K562 (cell line): ENCODE results near the gene ZNF521. TPM values are rescaled to one million over a fixed set of nuclear protein-coding genes. Genes with fewer than 3 reads are reported as not detected.

ENCODE experiments used
- ATAC-seq: fragments of 200-7000 bp; cut with Tn5 transposase; 3 replicates; pipeline ENCODE4 v1.9.1; 2020; ENCODE audit warnings: moderate library complexity
- BruUV-seq: library from RNA; stranded (reverse); fragments of 400-500 nt; replicated peaks from 2 replicates; lab custom pipeline; 2021; lab: Mats Ljungman, UMichigan
- CTCF ChIA-PET: fragments of 300-600 bp; formaldehyde crosslinking; extraction: SDS; loops from one replicate; lab custom pipeline; 2021; ENCODE audit warnings: low intra/inter-chr PET ratio; lab: Yijun Ruan, JAX
- POLR2A ChIA-PET: fragments of 300-600, 350-650 bp; sonication (Branson Sonifier 250); formaldehyde crosslinking; extraction: SDS; loops from one replicate; lab custom pipeline; 2021; ENCODE audit warnings: antibody characterized with exemption, inconsistent platforms; lab: Yijun Ruan, JAX
- DNase-seq, 4 experiments: peaks; one replicate each; pipeline versions ENCODE4 v3.0.0 to v3.0.0-alpha.2; 2011 to 2018; ENCODE audit warnings: low spot score in 3 of 4, mixed read lengths in 3 of 4; ENCODE audit errors: extremely low read depth in 1 of 4
- FAIRE-seq: peaks from 2 replicates; lab custom pipeline; 2011; peaks lifted over from hg19 to GRCh38; lab: Jason Lieb, UNC
- H2AFZ ChIP-seq: 2 replicates; pipeline ENCODE4 v1.6.0; 2011; ENCODE audit warnings: low read depth, low read length, control low read depth, inconsistent platforms
- H3K27ac ChIP-seq: fragments of 200-600 bp; 3 replicates; pipeline ENCODE4 v1.8.0; 2011; ENCODE audit warnings: low read depth, mild to moderate bottlenecking, control low read depth, inconsistent platforms, low read length, moderate library complexity, mixed read lengths; ENCODE audit errors: extremely low read depth
- H3K27me3 ChIP-seq, 2 experiments: fragments of 300-600 bp in 1 of 2; 2 replicates in 1 of 2; 3 replicates in 1 of 2; pipeline versions ENCODE4 v1.6.0 to v1.8.0; 2011; ENCODE audit warnings: inconsistent platforms in 2 of 2, low read length in 2 of 2, mild to moderate bottlenecking in 1 of 2, mixed read lengths in 1 of 2, moderate library complexity in 1 of 2; ENCODE audit not compliant: control insufficient read depth in 2 of 2, insufficient read depth in 2 of 2
- H3K36me3 ChIP-seq: fragments of 300-600 bp; 3 replicates; pipeline ENCODE4 v1.8.0; 2011; ENCODE audit warnings: mild to moderate bottlenecking, low read length, inconsistent platforms; ENCODE audit not compliant: control insufficient read depth, insufficient read depth
- H3K4me1 ChIP-seq, 2 experiments: fragments of 200-600 bp in 1 of 2; replicated peaks in 1 of 2; 2 replicates in 1 of 2; 3 replicates in 1 of 2; pipeline versions ENCODE4 v1.5.1 to v1.8.0; 2011; ENCODE audit warnings: inconsistent platforms in 2 of 2, low read length in 2 of 2, mild to moderate bottlenecking in 1 of 2, mixed read lengths in 1 of 2, moderate library complexity in 1 of 2; ENCODE audit not compliant: control insufficient read depth in 2 of 2, insufficient read depth in 2 of 2
- H3K4me2 ChIP-seq: 2 replicates; pipeline ENCODE4 v1.6.1; 2011; ENCODE audit warnings: low read length, control low read depth, inconsistent platforms, mixed read lengths; ENCODE audit not compliant: insufficient read depth
- H3K4me3 ChIP-seq: fragments of 200-600 bp; sonication (generic), shearing (Covaris generic); 2 replicates; pipeline ENCODE4 v1.5.1; 2016; ENCODE audit warnings: control low read depth, inconsistent platforms
- H3K79me2 ChIP-seq: fragments of 200-600 bp; 3 replicates; pipeline ENCODE4 v1.8.0; 2011; ENCODE audit warnings: low read length, inconsistent platforms; ENCODE audit not compliant: control insufficient read depth, insufficient read depth
- H3K9ac ChIP-seq, 2 experiments: 2 replicates each; pipeline versions ENCODE4 v1.6.0 to v1.6.1; 2011; ENCODE audit warnings: low read depth in 2 of 2, low read length in 2 of 2, control low read depth in 1 of 2, inconsistent platforms in 1 of 2, mild to moderate bottlenecking in 1 of 2, mixed read lengths in 1 of 2; ENCODE audit not compliant: insufficient read depth in 1 of 2
- H3K9me1 ChIP-seq: one replicate; pipeline ENCODE4 v1.6.0; 2011; ENCODE audit warnings: inconsistent platforms, mild to moderate bottlenecking, low read length, moderate library complexity; ENCODE audit not compliant: control insufficient read depth, insufficient read depth
- H3K9me3 ChIP-seq: replicated peaks from 2 replicates; pipeline ENCODE4 v1.5.1; 2011; ENCODE audit warnings: low read depth, low read length, inconsistent platforms; ENCODE audit not compliant: control insufficient read depth, insufficient read depth
- H4K20me1 ChIP-seq: replicated peaks from 2 replicates; pipeline ENCODE4 v1.6.1; 2011; ENCODE audit warnings: low read length, inconsistent platforms, mixed read lengths; ENCODE audit not compliant: control insufficient read depth, insufficient read depth
- ARID3A ChIP-seq: IDR thresholded peaks from 2 replicates; pipeline ENCODE4 v1.6.1; 2012; ENCODE audit warnings: low read depth, low read length, improper control_type of control experiment, borderline replicate concordance
- ARNT ChIP-seq, 2 experiments: fragments of 450-650 bp; IDR thresholded peaks; 2 replicates each; pipeline ENCODE4 v1.6.1; 2016; ENCODE audit warnings: mild to moderate bottlenecking in 1 of 2
- HNRNPH1 ChIP-seq: fragments of 200-400 bp; formaldehyde crosslinking; optimal IDR thresholded peaks from 2 replicates; pipeline ENCODE3; 2017; ENCODE audit warnings: low read depth, mild to moderate bottlenecking, low read length, moderate library complexity
- HSF4 ChIP-seq: fragments of 250-450 bp; sonication (Bioruptor Pico); IDR thresholded peaks from 2 replicates; pipeline ENCODE4 v2.1.2; 2022; ENCODE audit warnings: mild to moderate bottlenecking, moderate library complexity, borderline replicate concordance
- MLLT1 ChIP-seq, 2 experiments: fragments of 450-650 bp; IDR thresholded peaks; 2 replicates each; pipeline ENCODE4 v1.6.1; 2016
- PML ChIP-seq: IDR thresholded peaks from 2 replicates; pipeline ENCODE4 v1.6.1; 2012; ENCODE audit warnings: low read length, inconsistent platforms
- RBM17 ChIP-seq: fragments of 200-400 bp; formaldehyde crosslinking; IDR thresholded peaks from 2 replicates; pipeline ENCODE4 v1.6.1; 2017; ENCODE audit warnings: low read depth, mild to moderate bottlenecking, low read length, borderline replicate concordance
- RBM22 ChIP-seq: fragments of 200-400 bp; formaldehyde crosslinking; IDR thresholded peaks from 2 replicates; pipeline ENCODE4 v1.6.1; 2018; ENCODE audit warnings: low read length, low read depth; ENCODE audit not compliant: poor library complexity, severe bottlenecking
- TCF7L2 ChIP-seq: fragments of 150-350 bp; IDR thresholded peaks from 2 replicates; pipeline ENCODE4 v1.6.1; 2016; ENCODE audit warnings: low read depth, mild to moderate bottlenecking, low read length, moderate library complexity
- ZNF134 ChIP-seq: fragments of 250-450 bp; sonication (Bioruptor Pico); conservative IDR thresholded peaks from 2 replicates; pipeline ENCODE4 v1.4.0; 2020
- WGBS: fragments of 100-300 bp; shearing (Covaris generic); methylation state at CpG from one replicate; pipeline ENCODE4 v1.1.6; 2016; ENCODE audit warnings: low coverage, mixed read lengths; ENCODE audit not compliant: insufficient coverage; ENCODE audit errors: missing lambda C conversion rate; 5-methylcytosine and 5-hydroxymethylcytosine counted together
- in situ Hi-C: fragments of 300-500 bp; cut with MboI; formaldehyde crosslinking; loops from 4 replicates; pipeline ENCODE4 v1.15.0; 2018; ENCODE audit warnings: inconsistent platforms, mixed read lengths
- intact Hi-C: fragments of 100-400 bp; cut with micrococcal nuclease; formaldehyde crosslinking; loops from 2 replicates; pipeline ENCODE4 v1.14.2; 2022
- polyA plus RNA-seq, 8 experiments: library from polyadenylated mRNA; depleted of rRNA in 4 of 8; stranded (reverse) in 5 of 8; unstranded in 3 of 8; fragments of >200 nt; fragmentation: Nextera tagmentation in 2 of 8; fragmentation: Illumina TruSeq in 1 of 8; extraction: Ambion mirVana in 2 of 8; extraction: Trizol in 1 of 8; gene quantifications; 2 replicates each; pipeline versions ENCODE4 v1.2.1 to v1.2.3, GENCODE V29; 2011 to 2014; ENCODE audit warnings: inconsistent platforms in 1 of 8, missing spikeins in 1 of 8
- total RNA-seq, 7 experiments: library from RNA; depleted of rRNA in 6 of 7; stranded (reverse); fragments of >200 nt in 6 of 7; fragmentation: Illumina TruSeq in 2 of 7; extraction: Trizol in 2 of 7; gene quantifications; 2 replicates each; pipeline versions ENCODE4 v1.2.1 to v1.2.3, GENCODE V29; 2011 to 2021; ENCODE audit warnings: low replicate concordance in 1 of 7

ZNF521 gene
- total and polyA plus RNA-seq, 9 of the 15 experiments (the other 6 are each of a cell fraction or from before 2014, with no cell fraction given), result 1.2 to 5.8 (median 1.6) TPM

- no peaks in the 10 kb centered on the region for H3K9me1 ChIP-seq
- H3K4me3 ChIP-seq, result no peak overlapping the region
- peaks cover 0 to 4% of the 10 kb centered on the region in 2 experiments; a peak in 1 of 5 replicates for H3K27me3 ChIP-seq
- H3K4me1 ChIP-seq, result peaks cover 0 to 23% of the 10 kb centered on the region in 2 experiments; a peak in 1 of 5 replicates
- FAIRE-seq (no peak), ATAC-seq (no peak), DNase-seq (no peak)
- intact Hi-C loops (no loop called here), in situ Hi-C loops (no loop called here)
- H3K79me2 ChIP-seq, result no peaks in the 10 kb centered on the region
- no peaks in the 10 kb centered on the region for H3K9me3 ChIP-seq
- no peak overlapping the region for H3K9ac ChIP-seq
- no peak overlapping the region for H2AFZ ChIP-seq
- 40% methylated on average over 61 of the region's 78 CpGs for WGBS
- no peaks in the 10 kb centered on the region for H4K20me1 ChIP-seq
- no peak for TF ChIP-seq ZNF134 (CRISPR knock-in tag)
- TF ChIP-seq RBM22, result no peak
- TF ChIP-seq PML, result no peak
- TF ChIP-seq TCF7L2, result no peak
- TF ChIP-seq RBM17, result no peak
- no peak for TF ChIP-seq HNRNPH1
- no peak for TF ChIP-seq MLLT1 (IDR thresholded peaks at IDR 0.05)
- TF ChIP-seq ARID3A, result no peak
- no peak for TF ChIP-seq ARNT (IDR thresholded peaks at IDR 0.05)
- no peak for TF ChIP-seq HSF4 (CRISPR knock-in tag)
- ChIA-PET POLR2A (no interaction called here), CTCF (no interaction called here)
- H3K27ac ChIP-seq, result no peak overlapping the region
- no peak overlapping the region for H3K4me2 ChIP-seq
- no TSS peak for BruUV-seq
- H3K36me3 ChIP-seq, result no peaks in the 10 kb centered on the region
These were observed 2.6 kb downstream of the ZNF521 start for GRCh38 chr18:25349131-25349925.
